Right lobe of liver (tissue), 6 donors: ENCODE measurements around the gene HOXA13. TPM values are rescaled to one million over a fixed set of nuclear protein-coding genes. Genes with fewer than 3 reads are reported as not detected.

Experiments used
- ATAC-seq, 4 donors: fragments of 200-7000 bp; cut with Tn5 transposase; one replicate each; pipeline ENCODE4 v1.9.1; 2020; ENCODE audit warnings: mild to moderate bottlenecking in 4 of 4, moderate library complexity in 4 of 4
- DNase-seq, 3 donors: peaks; one replicate each; pipeline ENCODE4 v3.0.0-alpha.2; 2020
- H3K27ac ChIP-seq, 3 donors: fragments of 200-600 bp; one replicate each; pipeline ENCODE4 v1.8.0; 2022
- H3K27me3 ChIP-seq, 2 donors: fragments of 200-600 bp; one replicate each; pipeline ENCODE4 v1.8.0; 2022
- H3K36me3 ChIP-seq, 4 donors: fragments of 200-600 bp; sonication (generic) in 1 of 4; one replicate each; pipeline versions ENCODE4 v1.5.1 to v1.8.0; 2017 to 2022; ENCODE audit warnings: control low read depth in 1 of 4
- H3K4me1 ChIP-seq, 4 donors: fragments of 200-600 bp; sonication (generic) in 1 of 4; one replicate each; pipeline versions ENCODE4 v1.5.1 to v1.8.0; 2017 to 2022; ENCODE audit warnings: control low read depth in 1 of 4
- H3K4me3 ChIP-seq, 3 donors: fragments of 200-600 bp; one replicate each; pipeline ENCODE4 v1.8.0; 2022
- H3K9me3 ChIP-seq, 4 donors: fragments of 200-600 bp; sonication (generic) in 1 of 4; one replicate each; pipeline versions ENCODE4 v1.5.1 to v1.8.0; 2017 to 2022; ENCODE audit warnings: control low read depth in 1 of 4
- POLR2A ChIP-seq: fragments of 450-650 bp; IDR thresholded peaks from one replicate; pipeline ENCODE4 v1.6.1; 2017; ENCODE audit warnings: antibody characterized with exemption, mild to moderate bottlenecking
- WGBS: methylation state at CpG from one replicate; pipeline ENCODE4 v1.1.6; 2018; ENCODE audit warnings: low coverage, low lambda C conversion rate; ENCODE audit not compliant: insufficient coverage; ENCODE audit errors: missing lambda C conversion rate; 5-methylcytosine and 5-hydroxymethylcytosine counted together
- intact Hi-C, 2 donors: fragments of 100-400 bp; cut with DNase I; formaldehyde crosslinking; loops; one replicate each; pipeline versions ENCODE4 v1.11.2 to v1.14.1; 2022
- total RNA-seq, 6 experiments: library from RNA; depleted of rRNA in 2 of 6; stranded (reverse); fragments of >200 nt in 2 of 6; fragmentation: NEBNext Ultra II Directional in 3 of 6; extraction: Animal tissue kit (Norgen Biotek cat#: 25700) in 3 of 6; gene quantifications; one replicate each; pipeline versions ENCODE4 v1.1.0 to v1.2.4, GENCODE V29; 2016 to 2023
- TF ChIP-seq, protein P1 (sequence below), 4 donors: fragments of 200-600 bp in 3 of 4; fragments of 450-650 bp in 1 of 4; IDR thresholded peaks; one replicate each; pipeline versions ENCODE4 v1.5.1 to v1.8.0; 2016 to 2022; ENCODE audit warnings: antibody characterized with exemption in 4 of 4, mild to moderate bottlenecking in 2 of 4
- donor health status: DM: no; HTN: yes; CAD: no.
- donor health status: DM: no; HTN: no; CAD: no.
- donor health status: DM: no; HTN: no; CAD: no.
- donor health status: DM: no; HTN: yes; CAD: no.
- donor health status: DM: no; HTN: yes; CAD: no.

The HOXA13 gene
- total RNA-seq, 6 experiments from 2014 or later: not detected

DNA sequence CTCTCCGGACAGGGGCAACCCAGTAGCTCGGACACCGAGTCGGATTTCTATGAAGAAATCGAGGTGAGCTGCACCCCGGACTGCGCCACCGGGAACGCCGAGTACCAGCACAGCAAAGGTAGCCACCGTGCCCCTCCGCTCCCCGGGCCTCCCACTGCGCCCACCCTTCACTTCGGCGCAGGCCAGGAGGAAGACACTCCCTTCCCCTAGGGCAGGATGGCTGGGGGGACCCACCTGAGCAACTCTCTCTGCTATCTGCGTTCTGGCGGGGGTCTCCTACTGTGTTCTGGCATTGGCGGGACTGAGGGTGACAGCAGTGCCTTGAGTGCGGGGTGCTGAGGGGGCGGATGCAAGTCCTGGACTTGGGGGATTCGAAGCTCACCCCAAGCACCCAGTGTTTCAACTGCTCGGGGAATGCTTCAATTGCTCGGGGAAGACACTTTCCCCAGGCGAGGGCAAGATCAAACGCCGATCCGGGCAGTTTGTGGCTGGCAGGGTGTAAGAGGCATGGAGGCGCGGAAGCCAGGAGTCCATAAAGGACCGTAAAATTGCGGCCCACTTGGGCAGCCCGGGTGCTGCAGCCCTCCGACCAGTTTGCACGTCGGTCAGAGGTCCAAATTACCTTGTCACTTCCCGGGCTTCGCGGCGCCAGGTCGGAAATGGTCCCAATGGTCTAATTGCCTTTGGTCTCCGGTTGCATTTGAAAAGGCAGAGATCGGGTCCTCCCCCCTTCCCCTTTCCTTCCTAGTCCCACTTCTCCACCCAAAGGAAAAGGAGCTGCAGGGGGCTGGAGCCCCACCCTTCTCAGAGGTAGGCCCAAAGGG, 43.7 kb upstream of the HOXA13 start:
- peaks cover 30 to 72% of the 10 kb centered on the region in 2 donors for H3K27me3 ChIP-seq

DNA sequence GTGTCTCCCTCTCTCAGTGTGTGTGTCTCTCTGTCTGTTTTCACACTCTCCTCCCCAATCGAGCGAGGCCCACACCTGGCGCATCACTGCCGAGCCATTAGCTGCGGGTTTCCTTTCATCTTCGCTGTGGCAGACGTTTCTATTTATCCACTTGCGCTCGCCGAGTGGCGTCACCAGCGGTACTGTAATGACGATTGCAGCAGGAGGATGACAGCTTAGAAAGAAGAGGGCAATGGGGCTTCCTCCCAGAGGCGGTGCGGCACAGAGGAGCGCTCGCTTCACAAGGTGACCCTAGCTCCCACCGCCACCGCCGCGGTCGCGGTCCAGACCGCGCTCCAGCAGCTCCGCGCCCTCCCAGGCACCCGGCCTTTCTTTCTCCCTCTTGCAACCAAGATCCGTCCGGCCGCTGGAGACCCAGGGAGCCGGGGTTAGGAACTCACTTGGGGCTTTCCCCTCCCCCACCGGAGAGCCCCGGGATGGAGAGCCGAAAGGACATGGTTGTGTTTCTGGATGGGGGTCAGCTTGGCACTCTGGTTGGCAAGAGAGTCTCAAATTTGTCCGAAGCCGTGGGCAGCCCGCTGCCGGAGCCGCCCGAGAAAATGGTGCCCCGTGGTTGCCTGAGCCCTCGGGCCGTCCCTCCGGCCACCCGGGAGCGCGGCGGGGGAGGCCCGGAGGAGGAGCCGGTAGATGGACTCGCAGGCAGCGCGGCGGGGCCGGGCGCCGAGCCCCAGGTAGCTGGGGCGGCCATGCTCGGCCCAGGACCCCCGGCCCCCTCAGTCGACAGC, 42.9 kb upstream of the HOXA13 start, which contains the start of gene EVX1:
Gene EVX1, plus strand, starts transcription at position 248 of the 785 bp plus-strand sequence. Its CDS starts 229 bp downstream, at position 477.
- Histone ChIP-seq H3K36me3 (no peaks in the 10 kb centered on the region), H3K4me3 (no peak within 1 kb of the TSS), H3K9me3 (no peaks in the 10 kb centered on the region), H3K27ac (no peak within 1 kb of the TSS), H3K27me3 (peaks cover 25 to 74% of the 10 kb centered on the region in 2 donors), H3K4me1 (peaks cover 0 to 24% (median 0%) of the 10 kb centered on the region in 4 donors)
- WGBS: 7% methylated on average over 32 of the region's 62 CpGs
- TF ChIP-seq, protein P1, sequence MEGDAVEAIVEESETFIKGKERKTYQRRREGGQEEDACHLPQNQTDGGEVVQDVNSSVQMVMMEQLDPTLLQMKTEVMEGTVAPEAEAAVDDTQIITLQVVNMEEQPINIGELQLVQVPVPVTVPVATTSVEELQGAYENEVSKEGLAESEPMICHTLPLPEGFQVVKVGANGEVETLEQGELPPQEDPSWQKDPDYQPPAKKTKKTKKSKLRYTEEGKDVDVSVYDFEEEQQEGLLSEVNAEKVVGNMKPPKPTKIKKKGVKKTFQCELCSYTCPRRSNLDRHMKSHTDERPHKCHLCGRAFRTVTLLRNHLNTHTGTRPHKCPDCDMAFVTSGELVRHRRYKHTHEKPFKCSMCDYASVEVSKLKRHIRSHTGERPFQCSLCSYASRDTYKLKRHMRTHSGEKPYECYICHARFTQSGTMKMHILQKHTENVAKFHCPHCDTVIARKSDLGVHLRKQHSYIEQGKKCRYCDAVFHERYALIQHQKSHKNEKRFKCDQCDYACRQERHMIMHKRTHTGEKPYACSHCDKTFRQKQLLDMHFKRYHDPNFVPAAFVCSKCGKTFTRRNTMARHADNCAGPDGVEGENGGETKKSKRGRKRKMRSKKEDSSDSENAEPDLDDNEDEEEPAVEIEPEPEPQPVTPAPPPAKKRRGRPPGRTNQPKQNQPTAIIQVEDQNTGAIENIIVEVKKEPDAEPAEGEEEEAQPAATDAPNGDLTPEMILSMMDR (IDR thresholded peaks at IDR 0.05): no peak
- TF ChIP-seq POLR2A: no peak
- DNase-seq (no peak), ATAC-seq (no peak)
- intact Hi-C loops: no loop called here

More for the DNA sequence above, 43.7 kb upstream of the HOXA13 start:
- no peak for DNase-seq
- no peaks in the 10 kb centered on the region for H3K9me3 ChIP-seq
- intact Hi-C loops: no loop called here
- ATAC-seq: no peak
- TF ChIP-seq, protein P1 (IDR thresholded peaks at IDR 0.05): no peak
- no peak for TF ChIP-seq POLR2A
- 4% methylated on average over 19 of the region's 43 CpGs for WGBS
- H3K4me1 ChIP-seq: peaks cover 0 to 24% (median 0%) of the 10 kb centered on the region in 4 donors
- H3K4me3 ChIP-seq: no peak overlapping the region
- H3K27ac ChIP-seq: no peak overlapping the region
- H3K36me3 ChIP-seq: no peaks in the 10 kb centered on the region

GRCh38 chr7:27242154-27242553, 42.3 kb upstream of the HOXA13 start:
- TF ChIP-seq, protein P1 (IDR thresholded peaks at IDR 0.05): no peak
- no peak for TF ChIP-seq POLR2A
- Histone ChIP-seq H3K27me3 (peaks cover 25 to 74% of the 10 kb centered on the region in 2 donors), H3K4me1 (peaks cover 0 to 24% (median 0%) of the 10 kb centered on the region in 4 donors), H3K36me3 (no peaks in the 10 kb centered on the region), H3K9me3 (no peaks in the 10 kb centered on the region), H3K4me3 (no peak overlapping the region), H3K27ac (no peak overlapping the region)
- 12% methylated on average over 14 of the region's 14 CpGs for WGBS
- intact Hi-C loops: no loop called here
- DNase-seq (no peak), ATAC-seq (no peak)

DNA sequence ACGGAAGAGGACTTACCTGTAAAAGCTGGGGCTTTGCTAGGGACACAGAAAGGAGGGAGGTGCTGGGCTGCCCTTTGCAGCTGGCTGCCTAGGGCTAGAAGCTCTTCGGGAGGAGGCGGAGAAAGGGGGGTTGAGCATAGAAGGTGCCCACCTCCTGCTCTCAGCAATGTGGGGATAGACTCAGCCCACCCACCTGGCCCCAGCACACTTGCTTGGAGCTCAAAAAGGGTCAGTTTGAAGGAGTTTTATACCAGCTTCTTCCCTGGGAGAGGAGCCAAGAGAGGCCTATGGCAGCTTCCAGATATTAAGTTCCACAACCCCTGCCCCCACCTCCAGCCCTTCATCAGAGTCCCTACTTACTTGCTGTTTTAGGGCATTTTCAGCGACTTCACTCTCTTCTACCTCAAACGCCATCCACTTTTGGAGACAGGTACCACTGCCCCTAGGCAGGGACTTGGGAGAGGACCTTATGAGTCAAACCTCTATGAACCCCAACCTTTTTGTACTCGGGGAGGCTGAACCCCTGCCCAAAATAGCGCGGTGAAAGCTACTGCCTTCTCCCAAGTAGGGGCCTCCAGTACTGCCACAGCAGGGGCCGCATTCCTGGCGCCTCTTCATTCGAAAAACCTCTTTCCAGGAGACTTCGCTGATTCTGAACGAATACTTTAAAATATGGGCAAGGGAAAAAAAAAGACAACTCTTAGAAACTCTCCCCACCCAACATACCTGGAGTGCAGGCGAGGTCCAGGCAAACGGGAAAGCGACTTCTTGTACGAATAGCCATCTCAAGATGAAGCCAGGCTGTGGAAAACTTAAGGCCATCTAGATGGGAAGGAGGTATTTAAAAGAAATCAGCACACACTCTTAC, 41.5 kb upstream of the HOXA13 start:
- DNase-seq: no peak
- Histone ChIP-seq H3K4me3 (no peak overlapping the region), H3K36me3 (no peaks in the 10 kb centered on the region), H3K27me3 (peaks cover 25 to 67% of the 10 kb centered on the region in 2 donors), H3K27ac (no peak overlapping the region), H3K9me3 (no peaks in the 10 kb centered on the region), H3K4me1 (peaks cover 0 to 24% (median 0%) of the 10 kb centered on the region in 4 donors)
- intact Hi-C loops: no loop called here
- WGBS: 14% methylated on average over 14 of the region's 17 CpGs
- TF ChIP-seq, protein P1 (IDR thresholded peaks at IDR 0.05): no peak
- ATAC-seq: no peak
